ENCODE data around the gene VSIG4.

The VSIG4 gene

DNA sequence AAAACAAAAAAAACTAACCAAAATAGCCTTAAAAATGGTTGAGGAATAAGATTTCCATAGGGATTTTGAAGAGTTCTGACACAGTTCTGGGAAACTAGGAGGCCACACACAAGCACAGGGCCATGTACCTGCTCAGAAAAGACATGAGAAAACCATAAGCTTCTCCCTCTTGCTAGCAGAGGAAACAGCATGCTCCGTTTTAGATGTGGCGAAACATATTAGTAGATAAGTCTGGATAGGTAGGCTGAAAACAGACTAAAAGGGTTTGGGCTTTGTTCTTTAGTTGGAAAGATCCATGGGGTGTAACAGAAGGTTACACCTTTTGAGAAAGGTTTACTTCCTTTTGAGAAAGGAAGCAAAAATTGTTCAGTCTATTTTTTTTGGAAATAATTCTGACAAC lies 10.9 kb downstream of the VSIG4 start:
- no peak for DNase-seq (ENCODE audit: low read depth, low spot score)
- no peak overlapping the region for H3K4me3 ChIP-seq (ENCODE audit: low read depth, low read length)
- in situ Hi-C loops (cut with HindIII; ENCODE audit: low sequenced_read_pairs) = no loop called here
- TF ChIP-seq, protein P1, sequence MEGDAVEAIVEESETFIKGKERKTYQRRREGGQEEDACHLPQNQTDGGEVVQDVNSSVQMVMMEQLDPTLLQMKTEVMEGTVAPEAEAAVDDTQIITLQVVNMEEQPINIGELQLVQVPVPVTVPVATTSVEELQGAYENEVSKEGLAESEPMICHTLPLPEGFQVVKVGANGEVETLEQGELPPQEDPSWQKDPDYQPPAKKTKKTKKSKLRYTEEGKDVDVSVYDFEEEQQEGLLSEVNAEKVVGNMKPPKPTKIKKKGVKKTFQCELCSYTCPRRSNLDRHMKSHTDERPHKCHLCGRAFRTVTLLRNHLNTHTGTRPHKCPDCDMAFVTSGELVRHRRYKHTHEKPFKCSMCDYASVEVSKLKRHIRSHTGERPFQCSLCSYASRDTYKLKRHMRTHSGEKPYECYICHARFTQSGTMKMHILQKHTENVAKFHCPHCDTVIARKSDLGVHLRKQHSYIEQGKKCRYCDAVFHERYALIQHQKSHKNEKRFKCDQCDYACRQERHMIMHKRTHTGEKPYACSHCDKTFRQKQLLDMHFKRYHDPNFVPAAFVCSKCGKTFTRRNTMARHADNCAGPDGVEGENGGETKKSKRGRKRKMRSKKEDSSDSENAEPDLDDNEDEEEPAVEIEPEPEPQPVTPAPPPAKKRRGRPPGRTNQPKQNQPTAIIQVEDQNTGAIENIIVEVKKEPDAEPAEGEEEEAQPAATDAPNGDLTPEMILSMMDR (IDR thresholded peaks at IDR 0.05; ENCODE audit: low read depth, low read length) = no peak

GRCh38 chrX:66024570-66024969 lies 15.3 kb downstream of the VSIG4 start:
- H3K4me3 ChIP-seq (ENCODE audit: low read depth, low read length) = no peak overlapping the region
- in situ Hi-C loops (cut with HindIII; ENCODE audit: low sequenced_read_pairs) = no loop called here
- TF ChIP-seq, protein P1 (IDR thresholded peaks at IDR 0.05; ENCODE audit: low read depth, low read length) = no peak
- no peak for DNase-seq (ENCODE audit: low read depth, low spot score)

GRCh38 chrX:66024092-66024467 lies 15.8 kb downstream of the VSIG4 start:
- H3K4me3 ChIP-seq (ENCODE audit: low read depth, low read length) = no peak overlapping the region
- no peak for DNase-seq (ENCODE audit: low read depth, low spot score)
- in situ Hi-C loops (cut with HindIII; ENCODE audit: low sequenced_read_pairs) = no loop called here
- TF ChIP-seq, protein P1 (IDR thresholded peaks at IDR 0.05; ENCODE audit: low read depth, low read length) = no peak

GRCh38 chrX:66023385-66024091 lies 16.3 kb downstream of the VSIG4 start:
- in situ Hi-C loops (cut with HindIII; ENCODE audit: low sequenced_read_pairs) = no loop called here
- no peak for DNase-seq (ENCODE audit: low read depth, low spot score)
- no peak overlapping the region for H3K4me3 ChIP-seq (ENCODE audit: low read depth, low read length)
- TF ChIP-seq, protein P1 (IDR thresholded peaks at IDR 0.05; ENCODE audit: low read depth, low read length) = no peak

GRCh38 chrX:66022632-66023384 lies 17.1 kb downstream of the VSIG4 start:
- TF ChIP-seq, protein P1 (IDR thresholded peaks at IDR 0.05; ENCODE audit: low read depth, low read length) = no peak
- in situ Hi-C loops (cut with HindIII; ENCODE audit: low sequenced_read_pairs) = no loop called here
- no peak for DNase-seq (ENCODE audit: low read depth, low spot score)
- H3K4me3 ChIP-seq (ENCODE audit: low read depth, low read length) = no peak overlapping the region

DNA sequence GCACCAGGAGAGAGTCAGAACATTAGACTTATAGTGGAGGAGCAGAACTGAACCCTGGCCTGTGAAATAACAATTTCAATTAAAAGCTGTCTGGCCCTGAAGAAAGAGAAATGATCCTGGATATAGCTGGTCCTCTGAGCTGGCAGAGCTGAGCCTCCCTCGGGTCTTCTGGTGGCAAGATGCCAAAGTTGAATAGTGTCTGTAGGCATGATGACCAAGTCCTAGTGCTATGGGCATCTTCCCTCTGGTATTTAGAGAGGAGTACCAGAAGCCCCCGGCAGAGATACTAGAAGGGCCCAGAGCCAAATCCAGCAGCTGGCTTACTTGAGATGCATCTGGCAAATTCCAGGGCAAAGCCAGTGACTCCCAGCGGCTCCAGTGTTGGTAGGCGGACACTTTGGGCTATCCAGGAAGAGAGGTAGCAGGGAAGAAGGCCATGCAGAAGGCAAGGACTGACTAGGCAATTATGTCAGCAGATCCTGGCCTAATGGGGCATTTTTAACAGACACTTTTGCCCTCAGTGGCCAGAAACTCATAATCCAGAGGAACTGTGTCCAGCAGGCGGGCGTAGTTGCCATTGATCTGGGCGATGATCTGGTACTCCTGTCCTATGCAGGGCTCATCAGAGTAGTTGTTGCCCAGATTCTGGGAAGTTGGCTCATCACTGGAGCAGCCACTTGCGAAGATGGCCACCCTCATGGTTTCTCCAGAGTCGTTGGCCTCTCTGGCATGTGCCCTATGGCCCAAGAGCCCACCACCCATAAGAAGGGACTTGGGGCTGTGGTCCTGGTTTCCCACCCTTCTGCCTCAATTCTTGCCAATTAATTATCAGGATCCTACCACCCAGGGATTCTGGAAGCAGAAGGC lies 17.9 kb downstream of the VSIG4 start:
- in situ Hi-C loops (cut with HindIII; ENCODE audit: low sequenced_read_pairs) = no loop called here
- TF ChIP-seq, protein P1 (IDR thresholded peaks at IDR 0.05; ENCODE audit: low read depth, low read length) = no peak
- no peak for DNase-seq (ENCODE audit: low read depth, low spot score)
- H3K4me3 ChIP-seq (ENCODE audit: low read depth, low read length) = no peak overlapping the region

All from astrocyte of the spinal cord (primary cell).